GM10248 (cell line): ENCODE data around the gene MRPL50.
A peak's percentile ranks its signal among the peaks of the same experiment; 100 is the strongest.
"Not testable (repeated sequence)": the region's sequence is repeated elsewhere in the genome, so short reads cannot be mapped to it uniquely, and the experiment has no call there.

Experiments used
- CTCF ChIA-PET: fragments of 300-600 bp; sonication (Branson Sonifier 250); formaldehyde crosslinking; extraction: SDS; loops from one replicate; lab custom pipeline; 2021; ENCODE audit warnings: antibody characterized with exemption; lab: Yijun Ruan, JAX
- POLR2A ChIA-PET: fragments of 350-650 bp; sonication (Branson Sonifier 250); formaldehyde crosslinking; extraction: SDS; loops from one replicate; lab custom pipeline; 2020; ENCODE audit warnings: antibody characterized with exemption; lab: Yijun Ruan, JAX
- DNase-seq: peaks from one replicate; pipeline ENCODE4 v3.0.0; 2012; ENCODE audit errors: extremely low spot score
- TF ChIP-seq, protein P1 (sequence below): IDR thresholded peaks from 2 replicates; pipeline ENCODE4 v1.5.1; 2012; ENCODE audit warnings: mild to moderate bottlenecking, low read depth; ENCODE audit errors: extremely low read depth, missing control alignments, control extremely low read depth

Gene MRPL50

DNA sequence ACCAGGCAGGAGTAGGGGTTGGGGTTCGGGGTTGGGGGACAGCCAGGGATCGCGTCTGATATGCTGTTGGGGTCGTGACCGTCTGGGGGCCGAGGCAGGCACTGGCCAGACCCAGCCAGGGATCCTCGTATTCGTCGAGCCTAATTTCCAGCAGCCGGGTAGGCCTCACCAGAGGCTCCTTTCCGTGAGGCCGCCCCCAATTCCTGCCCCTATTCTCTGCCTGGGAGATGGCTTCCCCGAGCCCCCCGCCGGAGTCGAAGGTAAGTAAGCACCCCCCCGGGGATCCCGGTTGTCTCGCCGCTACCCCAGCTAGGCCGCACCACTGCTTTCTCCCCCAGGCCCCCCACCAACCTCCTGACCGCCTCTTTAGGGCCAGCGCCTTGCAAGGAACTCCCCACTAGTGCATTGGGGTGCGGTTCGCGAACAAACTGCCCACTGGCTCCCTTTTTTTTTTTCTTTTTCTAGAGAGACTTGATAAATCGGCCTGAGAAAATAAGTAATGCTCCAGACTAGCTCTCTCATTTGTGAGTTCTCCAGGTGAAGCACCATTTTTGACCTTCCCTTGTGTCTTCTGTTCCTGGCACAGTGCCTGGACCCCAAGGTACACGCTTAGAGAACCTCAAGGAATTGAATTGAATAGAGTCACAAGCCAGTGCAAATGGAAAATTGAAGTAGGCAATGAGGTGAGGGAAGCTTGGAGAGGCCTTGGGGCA lies 668 bp upstream of the MRPL50 start:
- ChIA-PET CTCF (interaction anchor here (0.8 to 2.0 kb wide), 5 partner anchors 11 to 60 kb away, joined by 3 to 9 read pairs (median 5); no protein-coding TSS in a partner anchor), POLR2A (interaction anchor here (0.7 to 1.6 kb wide), 2 partner anchors 9 to 1054 kb away, joined by 6 read pairs; no protein-coding TSS in a partner anchor)
- DNase-seq: no peak
- TF ChIP-seq, protein P1, sequence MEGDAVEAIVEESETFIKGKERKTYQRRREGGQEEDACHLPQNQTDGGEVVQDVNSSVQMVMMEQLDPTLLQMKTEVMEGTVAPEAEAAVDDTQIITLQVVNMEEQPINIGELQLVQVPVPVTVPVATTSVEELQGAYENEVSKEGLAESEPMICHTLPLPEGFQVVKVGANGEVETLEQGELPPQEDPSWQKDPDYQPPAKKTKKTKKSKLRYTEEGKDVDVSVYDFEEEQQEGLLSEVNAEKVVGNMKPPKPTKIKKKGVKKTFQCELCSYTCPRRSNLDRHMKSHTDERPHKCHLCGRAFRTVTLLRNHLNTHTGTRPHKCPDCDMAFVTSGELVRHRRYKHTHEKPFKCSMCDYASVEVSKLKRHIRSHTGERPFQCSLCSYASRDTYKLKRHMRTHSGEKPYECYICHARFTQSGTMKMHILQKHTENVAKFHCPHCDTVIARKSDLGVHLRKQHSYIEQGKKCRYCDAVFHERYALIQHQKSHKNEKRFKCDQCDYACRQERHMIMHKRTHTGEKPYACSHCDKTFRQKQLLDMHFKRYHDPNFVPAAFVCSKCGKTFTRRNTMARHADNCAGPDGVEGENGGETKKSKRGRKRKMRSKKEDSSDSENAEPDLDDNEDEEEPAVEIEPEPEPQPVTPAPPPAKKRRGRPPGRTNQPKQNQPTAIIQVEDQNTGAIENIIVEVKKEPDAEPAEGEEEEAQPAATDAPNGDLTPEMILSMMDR: no peak

- ChIA-PET CTCF (interaction anchor here (2.0 kb wide), 1 partner anchor 9 kb away, joined by 9 read pairs; no protein-coding TSS in a partner anchor), POLR2A (no interaction called here)
- DNase-seq: no peak
- TF ChIP-seq, protein P1: no peak
Observed at GRCh38 chr9:101397746-101398067, 711 bp downstream of the MRPL50 start.

DNA sequence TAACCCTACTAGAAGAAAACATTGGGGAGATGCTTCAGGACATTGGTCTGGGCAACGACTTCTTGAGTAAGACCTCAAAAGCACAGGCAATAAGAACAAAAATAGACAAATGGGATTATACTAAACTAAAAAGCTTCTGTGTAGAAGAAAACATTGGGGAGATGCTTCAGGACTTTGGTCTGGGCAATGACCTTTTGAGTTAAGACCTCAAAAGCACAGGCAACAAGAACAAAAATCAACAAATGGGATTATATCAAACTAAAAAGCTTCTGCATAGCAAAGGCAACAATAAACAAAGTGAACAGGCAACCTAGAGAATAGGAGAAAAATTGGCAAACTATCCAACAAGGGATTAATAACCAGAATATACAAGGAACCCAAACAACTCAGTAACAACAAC lies 3.7 kb downstream of the MRPL50 start:
- POLR2A ChIA-PET: no interaction called here
- CTCF ChIA-PET: no interaction called here
- TF ChIP-seq, protein P1: no peak
- no peak for DNase-seq

GRCh38 chr9:101393135-101393534 lies 5.3 kb downstream of the MRPL50 start:
- TF ChIP-seq, protein P1: no peak
- CTCF ChIA-PET: no interaction called here
- POLR2A ChIA-PET: no interaction called here
- DNase-seq: no peak

DNA sequence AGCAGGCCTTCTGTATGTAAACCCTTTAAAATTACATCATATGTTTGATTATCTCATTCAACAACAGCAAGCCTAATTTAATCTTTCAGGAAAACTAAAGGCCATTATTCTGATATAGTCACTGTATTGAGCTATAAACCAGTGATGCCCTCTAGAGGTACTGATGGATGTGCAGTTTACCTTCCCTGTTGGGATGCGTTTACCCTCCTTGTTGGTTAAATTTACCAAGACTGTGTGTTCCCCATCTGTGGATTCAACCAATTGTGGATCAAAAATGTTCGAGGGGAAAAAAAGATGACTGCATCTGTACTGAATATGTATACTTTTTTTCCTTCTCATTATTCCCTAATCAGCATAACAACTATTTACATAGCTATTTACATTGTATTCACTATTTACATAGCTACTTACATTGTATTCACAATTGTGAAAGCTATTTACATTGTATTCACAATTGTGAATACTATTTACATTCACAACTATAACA lies 9.9 kb downstream of the MRPL50 start:
- no peak for DNase-seq
- ChIA-PET POLR2A (no interaction called here), CTCF (interaction anchor here (1.0 to 1.8 kb wide), 8 partner anchors 8 to 675 kb away, joined by 3 to 9 read pairs (median 6); partner anchors contain the start of genes MRPL50 and ZNF189)
- TF ChIP-seq, protein P1: peak; percentile 22

GRCh38 chr9:101387871-101388506 lies 10.4 kb downstream of the MRPL50 start:
- DNase-seq: no peak
- TF ChIP-seq, protein P1: peak; percentile 31
- POLR2A ChIA-PET: no interaction called here
- CTCF ChIA-PET: interaction anchor here (1.0 to 1.8 kb wide), 8 partner anchors 7 to 674 kb away, joined by 3 to 9 read pairs (median 6); partner anchors contain the start of genes MRPL50 and ZNF189

DNA sequence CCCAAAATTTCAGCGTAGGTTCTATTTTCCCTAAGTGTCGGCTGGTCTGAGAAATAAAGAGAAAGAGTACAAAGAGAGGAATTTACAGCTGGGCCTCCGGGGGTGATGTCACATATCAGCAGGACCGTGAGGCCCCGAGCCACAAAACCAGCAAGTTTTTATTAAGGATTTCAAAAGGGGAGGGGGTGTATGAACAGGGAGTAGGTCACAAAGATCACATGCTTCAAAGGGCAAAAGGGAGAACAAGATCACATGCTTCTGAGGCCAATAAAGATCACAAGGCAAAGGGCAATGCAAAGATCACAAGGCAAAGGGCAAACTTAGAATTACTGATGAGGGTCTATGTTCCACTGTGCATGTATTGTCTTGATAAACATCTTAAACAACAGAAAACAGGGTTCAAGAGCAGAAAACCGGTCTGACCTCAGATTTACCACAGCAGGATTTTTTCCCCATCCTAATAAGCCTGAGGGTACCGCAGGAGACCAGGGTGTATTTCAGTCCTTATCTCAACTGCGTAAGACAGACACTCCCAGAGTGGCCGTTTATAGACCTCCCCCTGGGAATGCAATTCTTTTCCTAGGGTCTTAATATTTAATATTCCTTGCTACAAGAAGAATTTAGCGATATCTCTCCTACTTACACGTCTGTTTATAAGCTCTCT lies 13.4 kb downstream of the MRPL50 start, which contains the start of gene BAAT:
Gene BAAT (minus strand): TSS at position 134 of the 664 bp plus-strand sequence. CDS start 13,602 bp downstream, outside the sequence.
- DNase-seq, CTCF ChIA-PET, POLR2A ChIA-PET: not testable (repeated sequence)
